CD4-positive, alpha-beta T cell treated with Interleukin-17A for 1 hour (primary cell): Measurements from ENCODE around the gene HOXB3.
A peak's percentile ranks its signal among the peaks of the same experiment; 100 is the strongest.

ENCODE experiments used
- DNase-seq: peaks from one replicate; pipeline ENCODE4 v3.0.0-alpha.2; 2020

HOXB3 gene

GRCh38 chr17:48611681-48612455, 21.8 kb upstream of the HOXB3 start:
- no peak for DNase-seq

GRCh38 chr17:48611213-48611612, 21.2 kb upstream of the HOXB3 start:
- no peak for DNase-seq

GRCh38 chr17:48610282-48611211, 20.5 kb upstream of the HOXB3 start, which contains the start of gene HOXB7:
HOXB7 (minus strand) TSS chr17:48611017; CDS start chr17:48610918, 99 bp downstream.
- DNase-seq = peak; percentile 64

GRCh38 chr17:48609759-48610281, 19.8 kb upstream of the HOXB3 start:
- no peak for DNase-seq

- DNase-seq = no peak
These were observed 19.0 kb upstream of the HOXB3 start for GRCh38 chr17:48609033-48609432.

GRCh38 chr17:48608494-48608834, 18.4 kb upstream of the HOXB3 start:
- no peak for DNase-seq

- DNase-seq = no peak
These were observed 17.0 kb upstream of the HOXB3 start for GRCh38 chr17:48606892-48607614.

GRCh38 chr17:48605991-48606891, 16.2 kb upstream of the HOXB3 start:
- no peak for DNase-seq

- no peak for DNase-seq
These were observed 15.4 kb upstream of the HOXB3 start for GRCh38 chr17:48605409-48605919.

- no peak for DNase-seq
These were observed 14.8 kb upstream of the HOXB3 start, which contains the start of gene HOXB6 for GRCh38 chr17:48604770-48605329. HOXB6 (minus strand) TSS chr17:48604986; CDS start chr17:48598150, 6,836 bp downstream.

- no peak for DNase-seq
These were observed 14.1 kb upstream of the HOXB3 start for GRCh38 chr17:48603959-48604769.

- DNase-seq = no peak
These were observed 11.7 kb upstream of the HOXB3 start for GRCh38 chr17:48601539-48602425.

- no peak for DNase-seq
These were observed 11.1 kb upstream of the HOXB3 start for GRCh38 chr17:48601207-48601538.

GRCh38 chr17:48600244-48601098, 10.4 kb upstream of the HOXB3 start:
- DNase-seq = no peak

GRCh38 chr17:48599354-48599753, 9.3 kb upstream of the HOXB3 start:
- DNase-seq = no peak

GRCh38 chr17:48598736-48599135, 8.7 kb upstream of the HOXB3 start:
- DNase-seq = no peak

- peak; percentile 53 for DNase-seq
These were observed 8.0 kb upstream of the HOXB3 start for GRCh38 chr17:48597778-48598631.

GRCh38 chr17:48597528-48597777, 7.4 kb upstream of the HOXB3 start:
- DNase-seq = no peak
